DND-41 (cell line): ENCODE results near the gene GLTP.
"Not testable (repeated sequence)": the region's sequence is repeated elsewhere in the genome, so short reads cannot be mapped to it uniquely, and the experiment has no call there.

Source experiments
- ATAC-seq: fragments of 200-7000 bp; cut with Tn5 transposase; 3 replicates; pipeline ENCODE4 v1.9.1; 2021; ENCODE audit warnings: low read depth; ENCODE audit not compliant: insufficient read depth
- DNase-seq: peaks from one replicate; pipeline ENCODE4 v3.0.0-alpha.2; 2020
- H2AFZ ChIP-seq: 2 replicates; pipeline ENCODE4 v1.6.0; 2012; ENCODE audit warnings: low read depth, low read length
- H3K27ac ChIP-seq: 2 replicates; pipeline ENCODE4 v1.5.1; 2012; ENCODE audit warnings: low read length, inconsistent platforms
- H3K27me3 ChIP-seq: fragments of 200-600 bp; sonication (generic); 2 replicates; pipeline ENCODE4 v1.6.0; 2012; ENCODE audit warnings: low read length, mild to moderate bottlenecking, inconsistent platforms; ENCODE audit not compliant: insufficient read depth, poor library complexity
- H3K36me3 ChIP-seq: 2 replicates; pipeline ENCODE4 v1.5.1; 2012; ENCODE audit warnings: low read length, inconsistent platforms; ENCODE audit not compliant: insufficient read depth
- H3K4me1 ChIP-seq: 2 replicates; pipeline ENCODE4 v1.5.1; 2012; ENCODE audit warnings: mild to moderate bottlenecking, low read length; ENCODE audit not compliant: insufficient read depth
- H3K4me2 ChIP-seq: 2 replicates; pipeline ENCODE4 v1.6.0; 2012; ENCODE audit warnings: mild to moderate bottlenecking, moderate library complexity, low read length, inconsistent platforms; ENCODE audit not compliant: insufficient read depth
- H3K4me3 ChIP-seq, 2 experiments: fragments of 200-600 bp in 1 of 2; shearing (Covaris generic) in 1 of 2; 2 replicates each; pipeline ENCODE4 v1.5.1; 2012 to 2016; ENCODE audit warnings: inconsistent platforms in 2 of 2, low read length in 2 of 2, mild to moderate bottlenecking in 2 of 2, low read depth in 1 of 2, moderate library complexity in 1 of 2
- H3K79me2 ChIP-seq: 2 replicates; pipeline ENCODE4 v1.6.0; 2012; ENCODE audit warnings: low read length, inconsistent platforms; ENCODE audit not compliant: insufficient read depth
- H3K9ac ChIP-seq: 2 replicates; pipeline ENCODE4 v1.6.0; 2012; ENCODE audit warnings: low read depth, mild to moderate bottlenecking, inconsistent platforms, low read length, moderate library complexity
- H3K9me3 ChIP-seq: 2 replicates; pipeline ENCODE4 v1.5.1; 2012; ENCODE audit warnings: low read length, moderate library complexity, mild to moderate bottlenecking, inconsistent platforms; ENCODE audit not compliant: insufficient read depth, severe bottlenecking
- H4K20me1 ChIP-seq: 2 replicates; pipeline ENCODE4 v1.6.0; 2012; ENCODE audit warnings: low read length; ENCODE audit not compliant: insufficient read depth
- EZH2 ChIP-seq: IDR thresholded peaks from 3 replicates; pipeline ENCODE4 v1.6.1; 2012; ENCODE audit warnings: borderline replicate concordance, low read depth, mild to moderate bottlenecking, moderate library complexity, low read length, inconsistent platforms; ENCODE audit not compliant: severe bottlenecking
- TF ChIP-seq, protein P1 (sequence below): IDR thresholded peaks from 2 replicates; pipeline ENCODE4 v1.5.1; 2012; ENCODE audit warnings: borderline replicate concordance, low read length, moderate library complexity, mild to moderate bottlenecking; ENCODE audit not compliant: poor library complexity, severe bottlenecking; ENCODE audit errors: extremely low read depth

Gene GLTP

DNA sequence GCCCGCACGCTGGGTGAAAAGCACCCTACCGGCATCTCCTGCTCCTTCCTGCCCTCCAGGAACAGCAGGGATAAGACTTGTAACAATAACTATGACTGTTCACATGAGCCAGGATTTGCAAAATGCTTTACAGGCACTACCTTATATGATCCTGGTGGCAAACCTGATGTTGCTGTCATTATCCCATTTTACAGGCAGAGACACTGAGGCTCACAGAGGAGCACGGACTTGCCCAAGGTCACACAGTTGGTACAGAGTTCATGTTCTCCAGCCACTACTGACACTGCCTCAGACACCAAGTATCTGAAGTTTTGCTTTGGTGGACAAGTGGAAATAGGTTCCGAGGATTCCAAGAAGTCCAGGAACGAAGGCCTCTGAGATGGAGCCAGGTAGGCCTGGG, 22.6 kb downstream of the GLTP start:
- ATAC-seq: no peak

DNA sequence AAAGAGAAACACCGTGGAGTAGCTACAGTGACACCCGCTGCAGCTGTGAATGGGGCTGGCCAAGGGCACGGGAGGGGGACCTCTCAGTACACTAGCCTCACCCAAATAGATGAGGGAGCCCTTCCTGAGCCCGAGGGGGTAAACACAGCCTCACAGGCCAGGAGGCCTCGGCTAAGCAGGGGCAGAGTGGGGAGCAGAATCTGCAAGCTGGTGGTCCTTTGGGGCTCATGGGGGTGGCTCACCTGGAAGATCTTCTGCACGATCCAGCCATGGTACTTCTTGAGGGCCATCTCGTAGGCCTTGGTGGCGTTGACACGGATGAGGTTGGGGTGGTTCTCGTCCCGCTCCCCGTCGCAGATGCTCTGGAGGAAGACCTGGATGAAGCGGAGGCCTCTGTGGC, 25.0 kb downstream of the GLTP start:
- H3K79me2 ChIP-seq: no peaks in the 10 kb centered on the region
- H3K27me3 ChIP-seq: no peaks in the 10 kb centered on the region
- no peak overlapping the region for H3K9ac ChIP-seq
- no peaks in the 10 kb centered on the region for H3K4me1 ChIP-seq
- H4K20me1 ChIP-seq: no peaks in the 10 kb centered on the region; the same call in 1 of the 2 replicates
- DNase-seq (no peak), ATAC-seq (no peak)
- no peaks in the 10 kb centered on the region for H3K9me3 ChIP-seq
- H3K4me2 ChIP-seq: no peak overlapping the region
- H2AFZ ChIP-seq: no peak overlapping the region
- TF ChIP-seq EZH2: no peak
- TF ChIP-seq, protein P1, sequence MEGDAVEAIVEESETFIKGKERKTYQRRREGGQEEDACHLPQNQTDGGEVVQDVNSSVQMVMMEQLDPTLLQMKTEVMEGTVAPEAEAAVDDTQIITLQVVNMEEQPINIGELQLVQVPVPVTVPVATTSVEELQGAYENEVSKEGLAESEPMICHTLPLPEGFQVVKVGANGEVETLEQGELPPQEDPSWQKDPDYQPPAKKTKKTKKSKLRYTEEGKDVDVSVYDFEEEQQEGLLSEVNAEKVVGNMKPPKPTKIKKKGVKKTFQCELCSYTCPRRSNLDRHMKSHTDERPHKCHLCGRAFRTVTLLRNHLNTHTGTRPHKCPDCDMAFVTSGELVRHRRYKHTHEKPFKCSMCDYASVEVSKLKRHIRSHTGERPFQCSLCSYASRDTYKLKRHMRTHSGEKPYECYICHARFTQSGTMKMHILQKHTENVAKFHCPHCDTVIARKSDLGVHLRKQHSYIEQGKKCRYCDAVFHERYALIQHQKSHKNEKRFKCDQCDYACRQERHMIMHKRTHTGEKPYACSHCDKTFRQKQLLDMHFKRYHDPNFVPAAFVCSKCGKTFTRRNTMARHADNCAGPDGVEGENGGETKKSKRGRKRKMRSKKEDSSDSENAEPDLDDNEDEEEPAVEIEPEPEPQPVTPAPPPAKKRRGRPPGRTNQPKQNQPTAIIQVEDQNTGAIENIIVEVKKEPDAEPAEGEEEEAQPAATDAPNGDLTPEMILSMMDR: no peak
- no peak overlapping the region for H3K27ac ChIP-seq
- H3K4me3 ChIP-seq: no peak overlapping the region
- H3K36me3 ChIP-seq: peaks cover 43% of the 10 kb centered on the region

More for the DNA sequence above, 22.6 kb downstream of the GLTP start:
- no peak overlapping the region for H3K4me3 ChIP-seq
- no peak overlapping the region for H2AFZ ChIP-seq
- no peaks in the 10 kb centered on the region for H3K27me3 ChIP-seq
- H3K9ac ChIP-seq: no peak overlapping the region
- no peaks in the 10 kb centered on the region for H3K4me1 ChIP-seq
- no peaks in the 10 kb centered on the region for H3K79me2 ChIP-seq
- H3K4me2 ChIP-seq: no peak overlapping the region
- no peak overlapping the region for H3K27ac ChIP-seq
- TF ChIP-seq EZH2: no peak
- TF ChIP-seq, protein P1: no peak
- H3K36me3 ChIP-seq: peaks cover 38% of the 10 kb centered on the region
- no peak for DNase-seq
- H4K20me1 ChIP-seq: no peaks in the 10 kb centered on the region; the same call in 1 of the 2 replicates
- H3K9me3 ChIP-seq: no peaks in the 10 kb centered on the region

DNA sequence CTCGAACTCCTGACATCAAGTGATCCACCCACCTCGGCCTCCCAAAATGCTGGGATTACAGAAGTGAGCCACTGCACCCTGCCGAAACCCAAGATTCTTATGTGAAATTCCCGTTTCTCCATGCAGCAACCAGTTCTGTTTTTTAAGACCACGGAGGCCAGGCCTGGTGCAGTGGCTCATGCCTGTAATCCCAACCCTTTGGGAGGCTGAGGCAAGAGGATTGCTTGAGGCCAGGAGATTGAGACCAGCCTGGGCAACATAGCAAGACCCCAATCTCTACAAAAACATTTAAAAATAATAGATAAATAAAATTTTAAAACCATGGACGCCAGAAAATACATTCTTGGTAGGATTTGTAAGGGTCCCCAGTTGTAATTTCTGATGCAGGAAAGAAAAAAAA, 29.8 kb downstream of the GLTP start:
- H4K20me1 ChIP-seq, ATAC-seq, DNase-seq, H3K27ac ChIP-seq, H3K9me3 ChIP-seq, H2AFZ ChIP-seq, H3K4me3 ChIP-seq, H3K79me2 ChIP-seq, H3K4me2 ChIP-seq, H3K9ac ChIP-seq, H3K27me3 ChIP-seq, H3K4me1 ChIP-seq: not testable (repeated sequence)
- H3K36me3 ChIP-seq: peaks cover 22% of the 10 kb centered on the region

DNA sequence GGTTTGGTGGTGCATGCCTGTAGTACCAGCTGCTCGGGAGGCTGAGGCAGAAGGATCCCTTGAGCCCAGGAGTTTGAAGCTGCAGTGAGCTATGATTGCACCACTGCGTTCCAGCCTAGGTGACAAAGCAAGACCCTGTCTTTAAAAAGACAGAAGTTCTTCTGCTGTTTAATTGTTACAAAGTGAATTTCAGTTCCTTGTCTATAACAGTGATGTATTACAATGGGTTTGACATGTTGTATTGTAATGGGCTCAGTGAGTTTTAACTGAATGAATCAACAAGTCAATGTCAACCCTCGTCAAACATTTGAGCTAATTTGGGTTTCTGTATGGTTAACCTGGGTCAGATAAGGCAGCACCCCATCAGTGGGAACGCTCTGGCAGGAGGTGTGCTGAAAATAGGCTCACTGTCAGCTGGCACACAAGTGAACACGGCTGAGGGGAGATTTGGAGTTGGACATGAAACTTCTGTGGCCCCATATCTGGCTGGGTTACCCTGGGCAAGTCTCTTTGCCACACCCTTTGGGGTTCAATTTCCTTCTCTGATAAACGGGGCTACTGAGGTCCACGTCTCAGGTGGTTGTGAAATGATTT, 33.1 kb downstream of the GLTP start:
- H2AFZ ChIP-seq: no peak overlapping the region
- H3K36me3 ChIP-seq: peaks cover under 1% of the 10 kb centered on the region; the same call in 1 of the 2 replicates
- no peak overlapping the region for H3K4me3 ChIP-seq
- no peak overlapping the region for H3K4me2 ChIP-seq
- H4K20me1 ChIP-seq: no peaks in the 10 kb centered on the region
- no peaks in the 10 kb centered on the region for H3K27me3 ChIP-seq
- H3K79me2 ChIP-seq: no peaks in the 10 kb centered on the region
- H3K9me3 ChIP-seq: no peaks in the 10 kb centered on the region
- ATAC-seq (no peak), DNase-seq (no peak)
- H3K9ac ChIP-seq: no peak overlapping the region
- H3K4me1 ChIP-seq: peaks cover 8% of the 10 kb centered on the region
- H3K27ac ChIP-seq: no peak overlapping the region
- TF ChIP-seq, protein P1: no peak
- TF ChIP-seq EZH2: no peak
